AG08396 (cell line): Measurements from ENCODE around the gene ELOVL3.

Experiments used
- DNase-seq: peaks from one replicate; pipeline ENCODE4 v3.0.0; 2012; ENCODE audit warnings: low spot score, mixed read lengths

Gene ELOVL3

DNA sequence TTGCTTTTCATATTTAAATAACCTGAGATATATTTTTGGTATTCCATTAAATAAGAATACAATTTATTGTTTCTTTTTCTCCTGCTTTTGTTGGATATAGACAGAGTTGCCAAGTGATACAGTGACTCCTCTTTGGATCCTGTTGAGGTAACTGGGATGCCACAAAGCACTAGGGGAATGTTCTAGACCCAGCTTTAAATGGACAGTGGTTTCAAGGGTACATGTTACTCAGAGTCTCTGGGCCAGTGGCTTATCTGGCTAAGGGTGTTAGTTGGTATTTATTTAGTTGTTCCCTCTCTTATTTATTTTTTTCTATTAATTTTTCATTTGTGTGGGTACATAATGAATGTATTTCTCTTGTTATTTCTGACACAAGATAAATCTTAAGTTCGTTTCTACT lies 28.3 kb downstream of the ELOVL3 start:
- DNase-seq: no peak

DNA sequence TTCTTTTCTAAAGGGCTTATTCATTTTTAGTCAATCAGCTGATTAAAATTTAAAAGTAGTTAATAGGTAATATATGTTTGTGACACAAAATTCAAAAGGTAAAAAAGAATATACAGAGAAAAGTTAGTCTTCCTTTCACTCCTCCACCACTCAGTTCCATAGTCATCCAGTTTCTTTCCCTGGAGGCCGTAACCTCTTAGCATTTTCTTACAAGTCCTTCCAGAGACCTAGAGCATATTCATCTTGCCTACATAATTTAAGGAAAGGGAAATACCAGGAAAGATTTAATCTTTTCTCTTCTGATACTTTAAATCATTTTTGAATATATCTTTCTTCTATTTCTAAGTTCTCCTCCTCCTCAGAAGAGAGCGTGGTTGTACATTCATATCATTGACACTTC lies 29.3 kb downstream of the ELOVL3 start:
- no peak for DNase-seq

DNA sequence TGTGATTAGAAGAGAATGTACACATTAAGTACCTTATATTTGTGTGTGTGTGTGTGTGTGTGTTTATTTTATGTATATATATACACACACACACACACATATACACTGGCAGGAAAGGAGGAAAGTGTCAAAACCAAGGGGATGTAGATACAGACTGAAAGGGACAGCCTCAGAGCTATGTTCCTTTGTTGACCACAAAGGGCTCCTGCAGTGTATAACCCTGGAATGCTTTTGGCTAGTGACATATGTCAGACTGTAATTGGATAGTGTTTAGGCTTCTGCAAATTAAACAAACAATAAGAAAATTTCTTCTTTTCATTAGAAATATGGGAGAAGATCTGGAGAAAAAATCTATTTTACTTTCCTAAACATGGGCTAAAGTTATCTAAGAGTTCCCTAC lies 35.1 kb downstream of the ELOVL3 start:
- no peak for DNase-seq

DNA sequence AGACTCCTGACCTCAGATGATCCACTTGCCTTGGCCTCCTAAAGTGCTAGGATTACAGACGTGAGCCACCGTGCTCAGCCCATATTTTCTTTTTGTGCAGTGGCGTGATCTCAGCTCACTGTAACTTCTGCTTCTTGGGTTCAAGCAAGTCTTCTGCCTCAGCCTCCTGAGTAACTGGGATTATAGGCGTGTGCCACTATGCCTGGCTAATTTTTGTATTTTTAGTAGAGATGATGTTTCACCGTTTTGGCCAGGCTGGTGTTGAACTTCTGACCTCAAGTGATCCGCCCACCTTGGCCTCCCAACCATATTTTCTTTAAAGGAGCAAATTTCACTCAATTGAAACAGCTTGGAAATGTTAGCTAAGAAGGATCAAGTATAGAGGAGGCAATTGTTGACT lies 35.7 kb downstream of the ELOVL3 start:
- no peak for DNase-seq

DNA sequence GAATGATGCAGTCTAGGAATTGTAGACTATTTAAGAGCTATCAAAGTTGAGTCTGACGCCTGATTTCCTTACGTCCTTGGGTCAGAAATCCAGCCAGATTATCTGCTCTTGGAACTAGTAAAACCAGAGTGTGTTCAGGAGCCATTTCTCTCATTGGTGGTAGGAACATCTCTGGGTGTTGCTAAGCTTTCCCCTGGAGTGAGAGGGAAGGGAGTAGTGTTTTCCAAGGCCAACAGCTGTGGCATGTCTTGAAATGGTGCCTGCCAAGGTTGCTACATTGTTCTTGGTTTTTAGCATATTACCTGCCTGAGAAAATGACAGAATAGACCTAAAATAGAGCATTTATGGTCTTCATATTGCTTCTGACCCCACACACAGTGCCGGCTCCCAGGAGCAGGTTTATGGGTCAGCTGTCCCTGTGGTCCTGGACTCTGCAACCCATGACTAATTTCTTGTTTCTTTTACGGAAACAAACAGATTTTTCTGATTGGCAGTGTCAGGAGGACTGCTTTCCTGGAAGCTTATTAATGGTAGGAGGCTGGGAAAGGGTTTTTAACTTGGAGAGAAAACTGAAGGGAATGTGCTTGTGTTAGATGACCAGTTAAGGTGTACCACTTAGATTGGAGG lies 36.8 kb downstream of the ELOVL3 start:
- no peak for DNase-seq

DNA sequence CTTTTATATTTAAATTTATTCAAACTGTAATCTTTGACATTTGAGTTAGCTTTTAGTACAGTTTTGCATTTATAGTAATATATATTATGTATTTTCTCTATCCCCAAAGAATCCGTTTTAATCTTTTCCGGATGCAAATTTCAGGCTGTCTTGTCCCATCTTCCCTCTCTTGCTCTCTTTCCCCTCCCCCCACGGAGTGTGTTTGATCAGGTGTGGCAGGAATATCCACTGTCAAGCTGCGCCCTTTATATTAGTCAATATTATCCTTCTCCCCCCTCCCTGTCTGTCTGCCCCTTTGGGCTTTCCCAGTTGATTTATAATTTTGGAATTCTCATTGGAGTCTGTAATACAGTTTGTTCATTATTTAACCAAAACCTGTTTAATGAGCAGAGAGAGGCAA lies 38.3 kb downstream of the ELOVL3 start:
- no peak for DNase-seq

DNA sequence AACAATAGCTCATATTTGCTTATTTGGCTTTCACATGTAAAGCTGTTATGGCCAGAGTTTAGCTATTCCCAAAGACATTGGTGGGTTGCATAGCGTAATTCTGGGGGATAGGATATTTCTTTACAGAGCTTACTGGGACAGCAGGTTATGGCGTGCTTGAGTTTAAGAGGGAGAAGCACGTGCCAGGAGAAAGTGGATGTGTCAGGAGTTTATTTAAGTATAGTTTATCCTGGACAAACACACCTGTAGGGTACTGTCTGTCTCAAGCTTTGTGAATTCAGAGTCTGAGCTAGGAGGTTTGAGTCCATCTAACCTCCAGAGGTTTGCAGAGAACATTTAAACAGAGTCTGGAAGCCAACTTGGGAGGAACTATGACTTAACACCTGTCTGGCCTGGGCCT lies 40.6 kb downstream of the ELOVL3 start:
- no peak for DNase-seq

DNA sequence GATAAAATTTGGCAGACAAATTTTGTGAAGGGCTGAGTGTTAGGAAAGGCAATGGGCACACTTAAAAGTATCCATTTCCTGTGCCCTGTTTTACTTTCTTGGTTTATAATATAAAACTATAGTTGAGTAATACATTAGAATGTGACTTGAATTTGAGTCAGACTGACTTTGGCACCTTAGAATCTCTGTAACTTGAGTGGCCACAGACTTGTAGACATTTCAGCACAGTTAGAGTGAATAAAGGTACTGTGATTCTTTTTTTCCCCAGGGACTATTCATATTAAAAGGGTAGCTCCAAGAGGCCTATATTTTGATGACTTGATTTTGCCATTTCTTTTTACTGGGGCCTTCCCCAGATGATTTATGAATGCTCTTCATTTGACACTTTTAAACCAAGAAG lies 41.6 kb downstream of the ELOVL3 start:
- no peak for DNase-seq

DNA sequence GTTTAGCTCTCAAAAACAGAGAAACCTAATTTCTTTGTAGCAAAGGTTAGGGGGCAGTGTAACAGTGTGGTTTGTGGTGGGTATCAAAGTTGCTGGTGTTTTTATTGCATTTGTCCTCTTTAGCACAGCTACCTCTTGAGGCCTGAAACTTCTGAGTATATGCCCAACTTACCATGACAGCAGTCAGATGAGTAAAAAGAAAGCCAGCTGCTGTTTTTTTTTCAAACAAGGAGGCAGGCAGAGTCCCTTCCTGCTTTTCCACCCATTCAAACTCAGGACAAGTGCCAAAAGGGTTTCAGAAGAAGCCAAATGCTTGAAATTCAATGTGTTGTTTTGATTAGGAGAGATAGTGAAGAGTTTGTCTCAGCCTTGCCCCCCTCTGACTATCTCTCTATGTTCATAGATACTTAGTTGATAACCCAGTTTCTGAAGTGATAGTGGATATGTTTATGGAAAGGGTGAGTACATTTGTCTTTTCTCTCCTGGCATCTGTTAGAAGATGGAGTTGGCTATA lies 42.3 kb downstream of the ELOVL3 start:
- no peak for DNase-seq

DNA sequence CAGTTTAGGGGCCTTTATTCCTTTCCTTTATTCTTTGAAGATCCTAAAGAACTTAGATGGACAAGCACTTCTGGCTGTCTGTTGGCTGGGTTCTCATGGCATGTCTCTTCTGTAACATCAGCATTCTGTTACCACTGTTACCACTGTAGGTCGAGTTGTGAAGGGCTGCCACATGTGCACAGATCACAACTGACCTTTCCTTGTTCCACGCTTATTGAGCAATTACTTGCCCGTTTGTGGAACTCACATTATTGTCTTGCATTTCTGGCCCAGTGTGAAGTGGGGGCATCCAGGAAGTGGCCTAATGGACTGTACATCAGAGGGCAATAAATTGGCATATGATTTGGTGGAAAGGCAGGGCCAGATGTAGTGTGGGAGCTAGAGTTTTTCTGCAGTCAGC lies 42.9 kb downstream of the ELOVL3 start:
- DNase-seq: no peak

DNA sequence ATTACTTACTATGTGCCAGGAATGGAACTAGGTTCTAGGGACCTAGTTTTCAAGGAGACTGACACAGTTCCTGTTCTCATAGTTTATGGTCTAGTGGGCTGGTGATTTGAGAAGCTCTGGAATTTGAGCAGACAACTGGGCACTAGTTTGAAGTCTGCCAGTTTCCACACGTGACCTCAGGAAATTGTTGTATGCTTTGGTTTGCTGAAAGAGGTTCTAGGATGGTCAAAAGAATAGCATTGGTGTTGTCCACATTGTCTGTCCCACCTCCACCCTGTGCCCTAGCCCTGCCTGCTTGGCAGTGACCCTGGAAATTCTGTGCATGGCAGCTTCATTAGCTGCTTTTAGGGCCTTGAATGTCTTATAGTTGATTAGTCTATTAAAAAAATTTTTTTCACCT lies 48.0 kb downstream of the ELOVL3 start:
- DNase-seq: no peak

DNA sequence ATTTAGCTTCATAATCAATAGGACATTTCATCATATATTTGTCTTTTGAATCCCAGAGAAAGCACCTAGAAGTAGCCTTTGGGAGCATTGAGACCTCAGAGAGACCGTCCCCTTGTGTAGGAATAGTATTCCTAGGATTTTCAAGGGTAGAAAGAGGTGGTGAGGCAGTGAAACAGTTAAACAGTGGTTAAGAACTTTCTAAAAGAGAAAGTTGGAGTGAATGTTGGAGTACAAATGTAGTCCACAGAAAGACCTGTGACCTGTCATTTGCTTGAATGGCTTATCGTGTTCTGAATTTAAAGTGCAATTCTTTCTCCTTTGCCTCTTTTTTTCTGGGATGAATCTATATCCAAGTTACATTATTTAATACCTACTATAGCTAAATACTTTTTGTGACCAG lies 49.2 kb downstream of the ELOVL3 start:
- no peak for DNase-seq

DNA sequence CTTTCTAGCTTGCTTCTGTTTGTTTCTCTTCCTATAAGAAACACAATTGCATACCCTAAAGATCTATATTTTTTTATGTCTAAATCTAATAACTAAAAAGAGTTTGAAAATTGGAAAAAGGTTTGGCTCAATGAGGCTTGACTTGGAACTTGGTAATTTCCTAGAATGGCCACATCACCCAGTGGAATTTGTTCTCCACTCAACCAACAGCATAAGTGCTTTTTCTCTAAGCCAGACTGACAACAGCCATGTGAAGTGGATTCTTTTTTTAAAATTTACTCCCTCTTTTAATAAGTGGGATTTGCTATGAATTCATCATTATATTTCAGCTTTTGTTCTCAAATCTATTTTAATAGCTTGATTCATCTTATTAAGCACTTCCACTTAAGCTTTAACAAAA lies 53.0 kb downstream of the ELOVL3 start:
- DNase-seq: no peak
